ENCODE results near the gene TMEM47. TPM values are rescaled to one million over a fixed set of nuclear protein-coding genes. Genes with fewer than 3 reads are reported as not detected.

The TMEM47 gene
- total RNA-seq, 1 donor from 2014 or later: 32.1 TPM

DNA sequence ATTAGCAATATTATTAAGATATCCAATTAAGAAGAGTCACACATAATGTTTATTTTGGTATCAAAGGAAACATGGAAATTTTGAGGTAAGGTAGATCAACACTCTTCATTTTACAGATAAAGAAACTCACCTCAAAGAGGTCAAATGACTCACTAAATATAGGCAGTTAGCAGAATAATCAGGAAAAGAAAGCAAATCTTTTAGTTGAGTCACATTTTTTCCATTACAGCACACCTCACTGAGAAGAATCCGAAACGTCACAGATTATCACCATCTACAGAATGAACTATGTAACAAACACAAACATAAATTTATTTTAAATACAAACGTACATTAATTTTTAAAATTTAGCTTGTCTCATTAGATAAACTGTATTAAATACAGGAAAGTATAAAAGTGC, 70.1 kb downstream of the TMEM47 start:
- no peak for DNase-seq (ENCODE audit: low spot score)
- intact Hi-C loops (cut with DNase I): no loop called here

- intact Hi-C loops (cut with DNase I): no loop called here
- no peak for DNase-seq (ENCODE audit: low spot score)
These were observed 70.7 kb downstream of the TMEM47 start for GRCh38 chrX:34586346-34586911.

DNA sequence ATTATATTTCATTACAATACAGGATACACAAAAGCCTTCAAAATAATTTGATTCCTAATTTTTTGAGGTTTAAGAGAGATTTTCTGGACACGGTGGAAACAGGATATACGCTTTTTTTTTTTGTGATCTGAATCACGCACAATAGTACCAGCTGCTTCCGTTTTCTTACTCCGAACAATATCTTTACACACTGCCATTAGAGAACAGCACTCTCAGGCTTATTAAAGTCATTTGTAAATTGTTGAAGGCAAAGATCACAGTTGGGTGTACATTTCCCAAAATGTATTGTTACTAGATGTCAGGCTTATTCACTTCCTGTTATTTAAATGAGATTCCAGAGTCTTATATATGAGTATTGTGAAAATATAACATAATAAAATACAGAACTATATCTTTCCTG, 71.5 kb downstream of the TMEM47 start:
- no peak for DNase-seq (ENCODE audit: low spot score)
- intact Hi-C loops (cut with DNase I): no loop called here

DNA sequence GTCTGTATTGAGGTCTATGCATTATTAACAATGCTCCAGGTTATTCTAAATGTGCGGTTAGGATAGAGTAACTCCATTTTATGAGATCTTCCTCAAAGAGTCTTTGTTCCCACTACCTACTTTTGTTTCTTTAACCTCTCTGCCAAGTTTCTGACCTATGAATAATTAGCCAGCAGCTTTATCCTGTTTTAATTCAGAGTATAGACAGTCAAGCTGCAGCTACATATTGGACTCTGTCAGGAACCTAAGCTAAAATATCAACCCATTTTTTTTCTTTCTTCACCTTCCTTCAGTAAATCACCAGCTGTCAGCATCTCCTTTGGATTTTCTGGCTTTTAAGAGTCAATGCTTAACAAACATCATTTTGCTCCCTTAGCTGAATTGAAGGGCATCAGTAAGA, 72.3 kb downstream of the TMEM47 start:
- intact Hi-C loops (cut with DNase I): no loop called here

GRCh38 chrX:34580069-34580468, 77.0 kb downstream of the TMEM47 start:
- DNase-seq (ENCODE audit: low spot score): no peak
- intact Hi-C loops (cut with DNase I): no loop called here

More for the DNA sequence above, 72.3 kb downstream of the TMEM47 start:
- no peak for DNase-seq (ENCODE audit: low spot score)

- no peak for DNase-seq (ENCODE audit: low spot score)
These were observed 78.8 kb downstream of the TMEM47 start for GRCh38 chrX:34578237-34578636.

More at GRCh38 chrX:34578237-34578636, 78.8 kb downstream of the TMEM47 start:
- intact Hi-C loops (cut with DNase I): loop anchor here (10.0 kb wide), 1 partner anchor 287 kb away; no protein-coding TSS in a partner anchor

Data from cardiac septum (tissue), 1 donor.